Measurements from ENCODE around the gene PPIG. TPM values are rescaled to one million over a fixed set of nuclear protein-coding genes. Genes with fewer than 3 reads are reported as not detected.

PPIG gene
- total and polyA plus RNA-seq, 9 of the 15 experiments (the other 6 are each of a cell fraction or from before 2014, with no cell fraction given), result 52.5 to 166 (median 124) TPM

DNA sequence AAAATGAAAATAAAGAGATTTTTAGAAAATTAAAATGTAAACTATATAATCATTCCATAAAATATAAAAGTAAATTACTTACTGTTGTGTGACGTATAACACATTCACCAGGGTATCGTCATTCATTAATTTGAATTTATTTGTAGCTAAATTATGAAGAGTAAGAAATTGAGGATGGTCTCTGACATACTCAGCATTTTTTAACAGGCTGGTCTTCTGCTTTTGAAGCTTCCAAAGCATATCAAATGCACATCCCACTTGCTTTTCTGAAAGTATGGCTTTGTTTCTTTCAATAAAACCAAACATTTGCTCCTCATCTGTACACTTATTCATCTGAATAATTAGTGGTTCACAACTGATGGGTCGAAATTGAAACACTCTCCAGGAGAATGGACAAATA, 12.6 kb upstream of the PPIG start (continued):
- no peak for TF ChIP-seq ZNF639 (CRISPR knock-in tag; conservative IDR thresholded peaks at IDR 0.05 in 1 of 2, IDR thresholded peaks at IDR 0.05 in 1 of 2)
- TF ChIP-seq ATF1 (CRISPR knock-in tag; IDR thresholded peaks at IDR 0.05), result no peak
- 0 out of 2 replicates have a peak, but pooled peaks have one; percentile 6 for TF ChIP-seq ATF1 (tag; IDR thresholded peaks at IDR 0.05)
- TF ChIP-seq SMAD3 (CRISPR knock-in tag; conservative IDR thresholded peaks at IDR 0.05), result no peak
- TF ChIP-seq C11orf30 (IDR thresholded peaks at IDR 0.05; ENCODE audit: low read depth), result peak; percentile 69
- TF ChIP-seq ZNF316 (IDR thresholded peaks at IDR 0.05), result peak; percentile 84
- no peak for TF ChIP-seq LEF1 (IDR thresholded peaks at IDR 0.05)
- no peak for TF ChIP-seq SRF (CRISPR knock-in tag; IDR thresholded peaks at IDR 0.05)
- TF ChIP-seq CC2D1A (IDR thresholded peaks at IDR 0.05), result no peak
- no peak for TF ChIP-seq ZNF140 (CRISPR knock-in tag; IDR thresholded peaks at IDR 0.05)
- TF ChIP-seq, protein P1, sequence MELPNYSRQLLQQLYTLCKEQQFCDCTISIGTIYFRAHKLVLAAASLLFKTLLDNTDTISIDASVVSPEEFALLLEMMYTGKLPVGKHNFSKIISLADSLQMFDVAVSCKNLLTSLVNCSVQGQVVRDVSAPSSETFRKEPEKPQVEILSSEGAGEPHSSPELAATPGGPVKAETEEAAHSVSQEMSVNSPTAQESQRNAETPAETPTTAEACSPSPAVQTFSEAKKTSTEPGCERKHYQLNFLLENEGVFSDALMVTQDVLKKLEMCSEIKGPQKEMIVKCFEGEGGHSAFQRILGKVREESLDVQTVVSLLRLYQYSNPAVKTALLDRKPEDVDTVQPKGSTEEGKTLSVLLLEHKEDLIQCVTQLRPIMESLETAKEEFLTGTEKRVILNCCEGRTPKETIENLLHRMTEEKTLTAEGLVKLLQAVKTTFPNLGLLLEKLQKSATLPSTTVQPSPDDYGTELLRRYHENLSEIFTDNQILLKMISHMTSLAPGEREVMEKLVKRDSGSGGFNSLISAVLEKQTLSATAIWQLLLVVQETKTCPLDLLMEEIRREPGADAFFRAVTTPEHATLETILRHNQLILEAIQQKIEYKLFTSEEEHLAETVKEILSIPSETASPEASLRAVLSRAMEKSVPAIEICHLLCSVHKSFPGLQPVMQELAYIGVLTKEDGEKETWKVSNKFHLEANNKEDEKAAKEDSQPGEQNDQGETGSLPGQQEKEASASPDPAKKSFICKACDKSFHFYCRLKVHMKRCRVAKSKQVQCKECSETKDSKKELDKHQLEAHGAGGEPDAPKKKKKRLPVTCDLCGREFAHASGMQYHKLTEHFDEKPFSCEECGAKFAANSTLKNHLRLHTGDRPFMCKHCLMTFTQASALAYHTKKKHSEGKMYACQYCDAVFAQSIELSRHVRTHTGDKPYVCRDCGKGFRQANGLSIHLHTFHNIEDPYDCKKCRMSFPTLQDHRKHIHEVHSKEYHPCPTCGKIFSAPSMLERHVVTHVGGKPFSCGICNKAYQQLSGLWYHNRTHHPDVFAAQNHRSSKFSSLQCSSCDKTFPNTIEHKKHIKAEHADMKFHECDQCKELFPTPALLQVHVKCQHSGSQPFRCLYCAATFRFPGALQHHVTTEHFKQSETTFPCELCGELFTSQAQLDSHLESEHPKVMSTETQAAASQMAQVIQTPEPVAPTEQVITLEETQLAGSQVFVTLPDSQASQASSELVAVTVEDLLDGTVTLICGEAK (IDR thresholded peaks at IDR 0.05), result no peak
- TF ChIP-seq, protein P1 (CRISPR knock-in tag; IDR thresholded peaks at IDR 0.05), result no peak
- no peak for TF ChIP-seq RBBP5 (IDR thresholded peaks at IDR 0.05; ENCODE audit: borderline replicate concordance, insufficient read depth, low read length, poor library complexity, severe bottlenecking)
